KOPT-K1 (cell line): ENCODE results near the gene TEDDM1.
"Not testable (repeated sequence)": the region's sequence is repeated elsewhere in the genome, so short reads cannot be mapped to it uniquely, and the experiment has no call there.

ENCODE experiments used
- H3K27ac ChIP-seq: fragments of 200-600 bp; sonication (generic); 2 replicates; pipeline ENCODE4 v1.5.1; 2016; ENCODE audit warnings: antibody characterized with exemption, mild to moderate bottlenecking, low read depth, low read length; ENCODE audit not compliant: poor library complexity, severe bottlenecking
- H3K36me3 ChIP-seq: fragments of 200-600 bp; sonication (generic); 2 replicates; pipeline ENCODE4 v1.5.1; 2017; ENCODE audit warnings: antibody characterized with exemption, mild to moderate bottlenecking, low read length, moderate library complexity; ENCODE audit not compliant: insufficient read depth
- H3K9me3 ChIP-seq: fragments of 200-600 bp; sonication (generic); 2 replicates; pipeline ENCODE4 v1.5.1; 2017; ENCODE audit warnings: antibody characterized with exemption, low read length, mild to moderate bottlenecking; ENCODE audit not compliant: insufficient read depth, poor library complexity, severe bottlenecking

The TEDDM1 gene

GRCh38 chr1:182391362-182392049 is 9.0 kb downstream of the TEDDM1 start, which contains the start of gene GLUL:
GLUL (minus strand) TSS chr1:182391790; CDS start chr1:182388737, 3,053 bp downstream.
- Histone ChIP-seq H3K36me3 (peaks cover 42% of the 10 kb centered on the region), H3K27ac (peak within 1 kb of the TSS; percentile 90), H3K9me3 (no peaks in the 10 kb centered on the region)

- Histone ChIP-seq H3K9me3 (no peaks in the 10 kb centered on the region), H3K27ac (peak overlapping the region; percentile 90), H3K36me3 (peaks cover 47% of the 10 kb centered on the region)
Observed at GRCh38 chr1:182391028-182391361, 9.5 kb downstream of the TEDDM1 start.

DNA sequence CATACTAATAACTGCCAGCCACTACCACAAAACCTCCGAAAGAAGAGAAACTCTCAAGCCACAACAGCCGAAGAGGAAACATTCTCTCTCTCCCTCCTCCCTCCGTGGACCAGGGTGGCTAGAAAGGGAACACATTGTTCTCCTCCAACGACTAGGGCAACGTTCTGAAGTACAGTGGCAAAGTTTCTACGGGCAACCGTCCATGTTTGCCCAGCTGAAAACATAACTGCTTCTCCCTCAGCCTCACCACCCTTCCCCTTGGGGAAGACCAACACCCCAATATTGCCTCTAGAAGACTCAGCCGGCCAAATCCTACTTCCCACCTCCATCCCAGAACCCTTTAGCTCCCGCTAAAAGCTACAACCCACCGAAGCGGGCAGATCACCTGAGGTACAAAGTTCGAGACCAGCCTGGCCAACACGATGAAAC is 10.8 kb downstream of the TEDDM1 start:
- Histone ChIP-seq H3K36me3 (peaks cover 60% of the 10 kb centered on the region), H3K9me3 (no peaks in the 10 kb centered on the region), H3K27ac (peak overlapping the region; percentile 90)

DNA sequence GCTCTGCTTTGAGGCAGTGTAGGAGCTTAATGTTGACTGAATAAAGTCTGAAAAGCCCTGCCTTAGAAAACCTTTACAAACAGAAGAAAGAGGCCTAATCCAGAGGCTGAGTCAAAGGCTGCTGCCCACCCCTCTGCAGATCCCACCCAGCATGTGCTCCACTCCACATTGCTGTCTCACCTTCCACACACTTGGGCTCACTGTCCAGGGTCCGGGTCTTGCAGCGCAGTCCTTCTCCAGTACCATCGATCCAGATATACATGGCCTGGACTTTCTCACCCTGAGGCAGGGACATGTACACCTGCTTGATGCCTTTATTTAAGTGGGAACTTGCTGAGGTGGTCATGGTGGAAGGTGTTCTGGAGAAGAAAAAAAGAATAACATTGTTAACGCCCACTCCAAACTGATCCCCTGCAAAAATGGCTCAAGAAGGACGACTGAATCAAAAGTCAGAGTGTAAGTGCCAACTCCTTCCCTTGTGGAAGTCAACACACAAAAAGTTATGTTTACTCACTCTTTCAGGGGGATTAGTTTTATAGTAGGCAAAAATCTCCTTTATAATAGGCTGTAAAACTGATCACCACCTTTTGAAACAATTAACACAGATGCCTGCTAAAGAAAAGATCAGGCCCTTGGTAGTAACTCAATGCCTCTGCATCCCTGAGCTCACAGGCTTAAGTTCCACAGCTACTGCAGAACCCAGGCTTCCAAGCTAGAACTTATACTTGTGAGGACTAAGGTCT is 11.9 kb downstream of the TEDDM1 start:
- peak overlapping the region; percentile 90 for H3K27ac ChIP-seq
- no peaks in the 10 kb centered on the region for H3K9me3 ChIP-seq
- peaks cover 71% of the 10 kb centered on the region for H3K36me3 ChIP-seq

- H3K9me3 ChIP-seq: no peaks in the 10 kb centered on the region
- peaks cover 81% of the 10 kb centered on the region for H3K36me3 ChIP-seq
- no peak overlapping the region for H3K27ac ChIP-seq
Observed at GRCh38 chr1:182387566-182387965, 12.9 kb downstream of the TEDDM1 start.

DNA sequence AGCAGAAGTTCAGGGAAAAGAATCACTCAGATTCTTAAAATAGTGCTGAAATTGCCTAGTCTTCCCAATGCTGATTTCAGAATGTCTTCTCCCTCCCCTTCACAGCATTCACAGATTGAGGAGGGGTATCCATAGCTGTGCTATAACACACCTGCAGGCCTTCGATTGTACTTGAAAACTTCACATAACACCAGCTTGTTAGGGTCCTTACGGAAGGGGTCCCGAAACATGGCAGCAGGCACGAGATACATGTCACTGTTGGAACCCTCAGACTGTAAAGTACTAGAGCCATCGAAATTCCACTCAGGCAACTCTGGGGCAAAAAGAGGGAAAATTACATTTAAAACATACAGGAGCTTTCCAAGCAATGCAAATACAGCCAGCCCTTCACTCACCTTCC is 13.5 kb downstream of the TEDDM1 start:
- no peaks in the 10 kb centered on the region for H3K9me3 ChIP-seq
- H3K27ac ChIP-seq: no peak overlapping the region
- peaks cover 87% of the 10 kb centered on the region for H3K36me3 ChIP-seq

DNA sequence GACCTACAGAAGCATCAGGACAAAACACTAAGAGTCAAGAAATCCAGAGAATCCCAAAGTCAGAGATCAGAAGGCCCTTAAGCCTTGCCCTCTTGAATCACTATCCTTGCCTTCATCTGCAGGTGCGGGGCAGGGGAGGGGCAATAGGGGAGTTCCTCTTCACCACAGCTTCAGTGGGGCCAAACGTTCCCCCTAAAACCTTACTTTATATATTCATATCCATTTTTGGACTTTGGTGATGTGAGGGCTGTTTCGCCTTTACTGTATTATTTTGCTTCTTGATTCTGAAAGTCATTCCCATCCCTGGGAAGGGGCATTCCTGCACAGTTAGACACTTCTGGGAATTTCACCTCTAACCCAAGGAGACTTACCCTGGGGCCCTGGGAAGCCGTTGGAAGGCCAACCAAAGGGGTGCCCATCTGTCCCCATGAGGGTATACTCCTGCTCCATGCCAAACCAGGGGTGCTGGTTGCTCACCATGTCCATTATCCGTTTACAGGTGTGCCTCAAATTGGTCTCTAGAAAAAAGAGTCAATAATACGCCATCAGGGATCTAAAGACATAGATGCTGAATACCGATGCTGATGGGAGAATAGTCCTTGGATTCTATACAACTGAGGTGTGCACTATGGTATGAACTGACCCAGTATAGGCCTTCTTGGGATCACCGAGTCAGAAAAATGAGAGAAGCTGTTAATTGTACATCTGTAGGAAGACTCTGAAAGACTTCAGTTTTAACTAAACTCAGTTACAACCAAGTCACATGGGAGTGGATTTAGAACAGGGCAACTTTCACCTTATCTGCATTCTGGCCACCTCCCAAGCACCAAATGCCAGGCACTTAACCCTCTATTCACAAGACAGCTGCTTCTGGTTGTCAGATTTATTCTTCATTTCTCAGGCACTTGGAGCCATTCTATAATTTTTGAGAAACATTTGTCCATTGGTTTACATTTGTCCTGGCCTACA is 14.3 kb downstream of the TEDDM1 start:
- Histone ChIP-seq H3K9me3 (no peaks in the 10 kb centered on the region), H3K36me3 (peaks cover 95% of the 10 kb centered on the region), H3K27ac (no peak overlapping the region)

DNA sequence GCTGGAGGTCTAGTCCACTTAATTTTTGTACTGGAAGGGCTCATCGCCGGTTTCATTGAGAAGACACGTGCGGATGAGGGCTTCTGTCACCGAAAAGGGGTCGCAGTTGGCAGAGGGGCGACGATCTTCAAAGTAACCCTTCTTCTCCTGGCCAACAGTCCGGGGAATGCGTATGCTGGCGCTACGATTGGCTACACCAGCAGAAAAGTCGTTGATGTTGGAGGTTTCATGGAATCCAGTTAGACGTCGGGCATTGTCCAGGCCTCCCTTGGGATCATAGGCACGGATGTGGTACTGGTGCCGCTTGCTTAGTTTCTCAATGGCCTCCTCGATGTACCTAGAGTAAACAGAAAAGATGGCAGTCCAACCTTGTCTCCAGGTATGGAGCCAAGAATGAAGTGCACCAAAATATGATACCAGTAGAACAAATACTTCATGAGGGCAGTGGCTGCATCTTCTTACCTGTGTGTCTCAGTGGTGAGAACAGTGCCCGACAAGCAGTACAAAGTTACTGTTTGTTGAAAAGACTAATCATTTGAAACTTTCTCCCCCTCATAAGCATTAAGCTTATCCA is 16.0 kb downstream of the TEDDM1 start:
- no peaks in the 10 kb centered on the region for H3K9me3 ChIP-seq
- peaks cover 94% of the 10 kb centered on the region for H3K36me3 ChIP-seq
- no peak overlapping the region for H3K27ac ChIP-seq

DNA sequence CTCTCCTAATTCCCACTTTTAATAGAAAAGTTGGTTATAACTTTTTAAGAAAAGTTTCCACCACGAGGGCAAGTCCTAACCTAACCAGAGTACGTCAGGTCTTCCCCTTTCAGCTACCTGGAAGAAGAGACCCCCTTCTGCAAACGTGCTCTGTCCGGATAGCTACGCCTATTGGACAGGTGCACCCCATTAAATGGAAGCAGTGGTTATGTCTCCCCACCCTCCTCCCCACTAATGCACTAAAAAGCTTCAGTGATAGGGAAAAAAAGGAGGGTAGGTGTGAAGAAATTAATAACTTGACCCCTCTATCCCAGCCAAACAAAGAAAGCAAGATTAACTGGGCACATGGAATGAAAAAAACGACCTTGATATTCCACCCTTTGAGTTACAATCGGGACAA is 16.5 kb downstream of the TEDDM1 start:
- Histone ChIP-seq H3K36me3 (peaks cover 89% of the 10 kb centered on the region), H3K27ac (no peak overlapping the region), H3K9me3 (no peaks in the 10 kb centered on the region)

DNA sequence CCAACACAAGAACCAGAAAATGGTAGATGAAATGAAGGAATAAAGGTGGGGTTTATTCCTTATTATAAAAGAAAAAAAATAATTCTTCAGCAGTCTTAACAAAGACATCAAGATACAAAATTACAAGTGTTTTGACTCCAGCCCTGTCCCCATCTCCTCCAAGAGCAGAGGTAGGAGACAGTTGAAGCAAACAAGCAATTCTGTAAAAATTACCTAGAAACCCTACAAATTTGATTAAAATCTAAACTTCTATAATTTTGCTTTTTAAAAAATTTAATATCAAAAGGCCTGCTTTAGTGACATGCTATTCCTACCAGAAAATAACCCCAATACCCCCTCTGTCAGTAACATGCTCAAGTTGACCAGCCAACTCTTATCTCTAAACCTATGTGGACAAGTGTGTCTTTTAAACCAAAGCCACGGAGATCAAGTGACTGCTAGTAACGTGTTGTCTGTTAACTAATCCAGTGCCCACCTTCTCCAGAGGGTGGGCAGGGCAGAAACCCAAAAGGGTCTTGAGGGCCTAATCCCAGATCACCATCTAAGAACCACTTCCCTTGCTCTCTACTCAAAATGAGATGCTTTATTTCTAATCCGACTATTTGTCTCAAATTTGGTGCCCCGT is 17.3 kb downstream of the TEDDM1 start:
- no peak overlapping the region for H3K27ac ChIP-seq
- H3K36me3 ChIP-seq: peaks cover 81% of the 10 kb centered on the region
- no peaks in the 10 kb centered on the region for H3K9me3 ChIP-seq

- no peaks in the 10 kb centered on the region for H3K9me3 ChIP-seq
- no peak overlapping the region for H3K27ac ChIP-seq
- H3K36me3 ChIP-seq: peaks cover 72% of the 10 kb centered on the region
Observed at GRCh38 chr1:182381962-182382819, 18.3 kb downstream of the TEDDM1 start.

GRCh38 chr1:182380199-182380598 is 20.3 kb downstream of the TEDDM1 start:
- Histone ChIP-seq H3K27ac (no peak overlapping the region), H3K9me3 (no peaks in the 10 kb centered on the region), H3K36me3 (peaks cover 52% of the 10 kb centered on the region)

DNA sequence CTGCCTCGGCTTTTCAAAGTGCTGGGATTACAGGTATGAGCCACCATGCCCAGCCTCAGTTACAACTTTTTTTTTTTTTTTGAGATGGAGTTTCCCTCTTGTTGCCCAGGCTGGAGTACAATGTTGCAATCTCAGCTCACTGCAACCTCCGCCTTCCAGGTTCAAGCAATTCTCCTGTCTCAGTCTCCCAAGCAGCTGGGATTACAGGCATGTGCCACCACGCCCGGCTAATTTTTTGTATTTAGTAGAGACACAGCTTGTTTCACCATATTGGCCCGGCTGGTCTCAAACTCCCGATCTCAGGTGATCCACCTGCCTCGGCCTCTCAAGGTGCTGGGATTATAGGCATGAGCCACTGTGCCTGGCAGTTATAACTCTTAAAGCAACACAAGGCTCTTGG is 20.7 kb downstream of the TEDDM1 start:
- H3K36me3 ChIP-seq: peaks cover 48% of the 10 kb centered on the region
- H3K9me3 ChIP-seq, H3K27ac ChIP-seq: not testable (repeated sequence)
